SH-SY5Y (cell line): ENCODE measurements around the gene POU6F2.
A peak's percentile ranks its signal among the peaks of the same experiment; 100 is the strongest.

Experiments
- GATA2 ChIP-seq: IDR thresholded peaks from 2 replicates; pipeline ENCODE4 v1.6.1; 2011; ENCODE audit warnings: mild to moderate bottlenecking, low read depth, low read length
- GATA3 ChIP-seq: IDR thresholded peaks from 2 replicates; pipeline ENCODE4 v1.6.1; 2011; ENCODE audit warnings: low read depth, mild to moderate bottlenecking, low read length, moderate library complexity

Gene POU6F2

GRCh38 chr7:39349452-39350123, 371.9 kb downstream of the POU6F2 start:
- no peak for TF ChIP-seq GATA3
- TF ChIP-seq GATA2, result no peak

- TF ChIP-seq GATA2, result peak; percentile 77
- TF ChIP-seq GATA3, result peak; percentile 69; the same call in 1 of the 2 replicates
These were observed 376.1 kb downstream of the POU6F2 start for GRCh38 chr7:39353615-39354376.

DNA sequence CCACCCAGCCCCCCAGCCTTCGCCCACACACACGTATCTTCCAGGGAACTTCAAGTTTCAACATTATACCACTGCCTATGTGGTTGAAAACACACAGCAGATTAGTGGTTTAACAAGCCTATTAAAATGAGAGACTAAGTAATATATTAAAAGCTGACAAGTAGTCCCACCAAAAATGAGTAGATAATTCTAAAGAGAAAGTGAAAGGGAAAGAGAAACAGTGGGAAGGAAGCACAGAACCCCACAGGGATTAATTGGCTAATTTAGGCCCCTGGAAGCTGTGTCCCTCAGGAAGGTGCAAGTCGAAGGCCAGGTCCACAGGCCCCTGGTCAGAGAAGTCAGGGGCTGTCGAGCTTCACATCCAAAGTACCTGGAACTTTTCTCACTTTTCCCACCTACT, 378.0 kb downstream of the POU6F2 start:
- TF ChIP-seq GATA2 (no peak), GATA3 (no peak)

DNA sequence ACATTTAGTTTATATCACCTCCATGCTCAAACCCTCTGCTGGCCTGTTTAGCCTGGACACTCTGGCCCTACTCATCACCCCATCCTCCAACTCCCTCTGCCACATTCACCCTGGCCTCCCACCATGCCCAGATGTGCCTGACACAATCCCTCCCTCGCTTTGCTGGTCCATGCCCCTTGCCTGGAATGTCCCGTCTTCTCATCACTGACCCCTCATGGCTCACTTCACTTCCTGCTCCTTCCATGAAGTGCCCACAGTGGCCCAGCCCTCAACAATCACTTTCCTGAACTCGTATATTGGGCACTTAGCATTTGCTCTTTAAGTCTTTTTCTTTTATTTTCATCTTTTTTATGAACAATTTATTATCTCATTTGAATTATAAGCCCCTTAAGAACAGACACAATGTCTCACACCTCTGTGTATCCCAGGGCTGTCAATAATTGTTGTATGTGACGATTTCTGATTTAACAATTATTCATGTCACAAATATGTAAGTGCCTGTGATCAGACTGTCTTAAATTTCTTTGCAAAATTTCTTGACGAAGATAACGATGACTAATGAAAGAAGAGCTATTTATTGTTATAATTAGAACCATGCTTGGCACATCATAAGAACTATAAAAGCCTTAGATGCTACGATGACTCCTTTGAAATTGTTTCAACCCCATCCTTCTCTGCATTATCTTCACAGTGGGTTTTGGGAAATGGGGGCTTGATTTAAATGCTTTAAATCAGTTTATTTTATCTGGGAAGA, 378.6 kb downstream of the POU6F2 start:
- TF ChIP-seq GATA2 (no peak), GATA3 (no peak)

GRCh38 chr7:39357648-39358047, 379.9 kb downstream of the POU6F2 start:
- no peak for TF ChIP-seq GATA3
- no peak for TF ChIP-seq GATA2

DNA sequence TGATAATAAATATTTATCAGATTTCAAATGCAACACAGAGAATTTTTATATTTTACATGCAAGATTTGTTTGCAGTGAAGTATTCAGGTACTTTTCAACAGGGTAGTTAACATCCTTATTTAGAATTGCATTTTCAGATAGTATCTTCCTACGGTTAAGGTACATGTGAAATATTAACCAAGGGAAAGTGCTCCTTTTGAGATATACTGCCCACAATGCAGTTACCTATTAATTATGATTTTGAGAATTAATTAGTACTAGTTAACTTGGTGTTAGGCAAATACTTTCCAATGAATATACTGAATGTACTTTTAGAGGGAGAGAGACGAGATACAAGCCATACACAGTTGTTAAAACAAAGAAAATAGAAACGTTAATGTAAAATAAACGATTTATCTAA, 382.3 kb downstream of the POU6F2 start:
- TF ChIP-seq GATA2 (no peak), GATA3 (no peak)

DNA sequence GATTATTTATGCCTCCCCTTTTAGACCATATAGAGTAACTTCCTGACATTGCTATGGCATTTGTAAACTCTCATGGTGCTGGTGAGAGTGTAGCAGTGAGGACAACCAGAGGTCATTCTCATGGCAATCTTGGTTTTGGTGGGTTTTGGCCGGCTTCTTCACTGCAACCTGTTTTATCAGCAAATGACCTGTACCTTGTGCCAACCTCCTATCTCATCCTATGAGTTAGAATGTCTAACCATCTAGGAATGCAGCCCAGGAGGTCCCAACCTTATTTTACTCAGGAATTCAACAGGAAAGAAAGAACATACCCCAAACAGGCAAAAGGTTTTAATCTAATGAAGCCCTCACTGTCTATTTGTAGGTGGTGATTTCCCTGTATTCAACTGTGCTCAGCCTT, 383.1 kb downstream of the POU6F2 start:
- no peak for TF ChIP-seq GATA2
- no peak for TF ChIP-seq GATA3

DNA sequence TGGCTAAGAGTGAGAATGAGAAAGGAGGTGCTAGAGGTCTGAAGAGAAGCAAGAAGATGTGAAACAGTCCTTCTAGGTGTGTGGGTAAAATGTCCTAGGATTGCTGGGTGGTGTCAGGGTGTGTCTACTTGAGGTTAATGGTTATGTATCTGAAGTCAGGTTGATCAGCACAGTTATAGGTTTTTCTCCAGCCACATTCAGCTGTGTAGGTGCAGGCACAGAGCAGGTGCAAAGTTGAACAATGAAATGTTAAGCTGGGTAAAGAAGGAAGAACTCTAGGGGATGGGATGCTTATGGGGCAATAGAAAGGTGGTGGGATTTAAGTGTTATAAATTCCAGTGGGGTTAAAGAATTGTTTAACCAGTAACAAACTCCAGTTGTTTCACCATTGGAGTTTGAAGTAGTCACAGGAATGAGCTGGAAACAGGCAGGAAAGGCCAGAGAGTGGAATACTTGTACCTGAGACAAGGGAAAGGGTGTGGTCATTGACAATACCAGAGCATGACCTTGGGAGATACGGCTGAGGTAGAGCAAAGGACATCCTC, 388.1 kb downstream of the POU6F2 start:
- no peak for TF ChIP-seq GATA3
- no peak for TF ChIP-seq GATA2

- TF ChIP-seq GATA3 (no peak), GATA2 (no peak)
These were observed 389.7 kb downstream of the POU6F2 start for GRCh38 chr7:39367451-39367850.

GRCh38 chr7:39367943-39368342, 390.2 kb downstream of the POU6F2 start:
- TF ChIP-seq GATA2, result no peak
- TF ChIP-seq GATA3, result no peak

- TF ChIP-seq GATA2 (no peak), GATA3 (no peak)
These were observed 394.7 kb downstream of the POU6F2 start for GRCh38 chr7:39372383-39372782.

- no peak for TF ChIP-seq GATA2
- TF ChIP-seq GATA3, result no peak
These were observed 396.8 kb downstream of the POU6F2 start for GRCh38 chr7:39374436-39375040.

GRCh38 chr7:39375047-39375873, 397.6 kb downstream of the POU6F2 start:
- no peak for TF ChIP-seq GATA3
- TF ChIP-seq GATA2, result no peak
